ENCODE measurements around the gene LSM10.

- TF ChIP-seq CTCF (IDR thresholded peaks at IDR 0.05; ENCODE audit: insufficient read depth, low read length, poor library complexity, severe bottlenecking): no peak
- TF ChIP-seq EZH2phosphoT487 (conservative IDR thresholded peaks at IDR 0.05; ENCODE audit: low read length): no peak
These were observed 49.0 kb upstream of the LSM10 start for GRCh38 chr1:36446746-36447145.

All from SU-DHL-6 (cell line).